SKM-1 (cell line): ENCODE measurements around the gene JAKMIP3.

Experiments
- DNase-seq: peaks from one replicate; lab custom pipeline; 2025; ENCODE audit not compliant: unreplicated experiment; lab: John Stamatoyannopoulos, UW

Gene JAKMIP3

GRCh38 chr10:132043861-132044695, 21.7 kb upstream of the JAKMIP3 start:
- no peak for DNase-seq

DNA sequence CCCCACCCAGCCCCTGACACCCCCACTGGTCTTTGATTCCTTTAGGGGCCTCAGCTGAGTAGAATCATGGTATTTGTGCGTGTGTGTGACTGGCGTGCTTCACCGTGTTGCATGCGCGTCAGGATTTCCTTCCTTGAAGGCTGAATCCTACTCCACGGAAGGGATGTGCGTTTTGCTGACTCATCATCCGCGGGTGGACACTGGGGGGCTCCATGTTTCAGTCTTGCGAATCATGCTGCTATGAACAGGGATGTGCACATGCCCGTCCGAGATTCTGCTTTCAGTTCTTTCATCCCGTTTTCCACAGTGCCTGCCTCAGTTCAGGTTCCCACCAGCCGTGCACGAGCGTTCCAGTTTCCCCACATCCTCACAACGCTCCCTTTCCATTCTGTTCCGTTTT, 20.9 kb upstream of the JAKMIP3 start:
- DNase-seq: no peak

DNA sequence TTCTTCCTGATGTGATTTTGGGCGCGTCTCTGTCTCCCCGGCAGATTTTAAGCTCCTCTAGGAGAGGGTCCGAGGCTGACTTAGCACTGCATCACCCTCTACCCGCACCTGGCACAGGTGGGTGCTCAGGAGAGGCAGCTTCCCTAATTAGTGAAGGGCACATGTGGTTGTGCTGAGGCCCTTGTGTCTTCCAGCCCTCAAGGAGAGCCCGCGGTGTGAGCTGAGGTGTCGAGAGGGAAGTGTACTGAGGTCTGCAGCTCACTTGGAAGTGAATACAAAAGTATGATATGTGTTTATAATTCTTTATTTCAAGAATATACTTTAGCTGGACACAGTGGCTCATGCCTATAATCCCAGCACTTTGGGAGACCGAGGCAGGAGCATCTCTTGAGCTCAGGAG, 20.4 kb upstream of the JAKMIP3 start:
- DNase-seq: no peak

- DNase-seq: no peak
Observed at GRCh38 chr10:132047575-132048293, 18.0 kb upstream of the JAKMIP3 start.

- no peak for DNase-seq
Observed at GRCh38 chr10:132048294-132048667, 17.5 kb upstream of the JAKMIP3 start.

GRCh38 chr10:132050191-132050590, 15.6 kb upstream of the JAKMIP3 start:
- DNase-seq: no peak

GRCh38 chr10:132052124-132052523, 13.6 kb upstream of the JAKMIP3 start:
- no peak for DNase-seq

GRCh38 chr10:132054564-132054963, 11.2 kb upstream of the JAKMIP3 start:
- DNase-seq: no peak

GRCh38 chr10:132055616-132056015, 10.1 kb upstream of the JAKMIP3 start:
- DNase-seq: no peak

DNA sequence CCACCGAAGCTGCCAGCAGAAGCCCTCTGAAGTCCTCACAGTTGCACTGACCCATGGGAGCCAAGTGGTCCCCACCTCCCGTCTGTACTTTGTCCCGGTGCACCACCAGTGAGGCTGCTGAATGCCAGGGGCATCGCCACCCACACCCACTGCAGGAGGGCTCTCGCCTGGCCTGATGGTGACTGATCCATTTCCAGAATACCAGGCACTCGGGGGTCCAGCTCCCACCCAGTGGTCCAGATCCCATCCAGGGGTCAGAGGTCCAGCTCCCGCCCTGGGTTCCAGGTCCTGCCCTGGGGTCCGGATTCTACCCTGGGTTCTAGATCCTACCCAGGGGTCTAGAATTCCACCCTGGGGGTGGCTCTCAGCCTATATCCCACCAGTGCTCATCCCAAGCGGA, 9.1 kb upstream of the JAKMIP3 start:
- DNase-seq: no peak

DNA sequence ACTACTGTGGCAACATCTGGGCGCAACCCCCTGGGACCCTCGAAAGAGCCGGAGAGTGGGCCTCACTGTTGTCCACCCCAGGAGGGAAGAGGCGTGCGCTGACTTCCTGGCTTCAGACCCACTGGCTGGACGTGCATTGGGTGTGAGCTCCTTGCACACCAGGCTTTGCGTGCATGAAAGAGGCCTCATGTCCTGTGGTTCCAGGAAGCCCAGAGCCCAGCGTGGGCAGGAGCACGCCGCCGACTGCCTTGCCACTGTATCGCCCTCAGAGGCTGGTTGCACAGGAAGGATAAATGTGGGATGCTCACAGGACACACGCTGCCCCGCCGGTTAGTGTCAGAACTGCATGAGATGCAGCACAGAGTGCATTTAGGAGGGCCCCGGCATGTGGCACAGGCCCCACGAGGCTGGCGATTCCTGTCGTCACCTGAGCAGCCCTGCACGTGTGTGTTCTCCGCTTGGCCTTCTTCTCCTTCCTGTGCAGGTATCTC, 8.5 kb upstream of the JAKMIP3 start:
- DNase-seq: no peak

DNA sequence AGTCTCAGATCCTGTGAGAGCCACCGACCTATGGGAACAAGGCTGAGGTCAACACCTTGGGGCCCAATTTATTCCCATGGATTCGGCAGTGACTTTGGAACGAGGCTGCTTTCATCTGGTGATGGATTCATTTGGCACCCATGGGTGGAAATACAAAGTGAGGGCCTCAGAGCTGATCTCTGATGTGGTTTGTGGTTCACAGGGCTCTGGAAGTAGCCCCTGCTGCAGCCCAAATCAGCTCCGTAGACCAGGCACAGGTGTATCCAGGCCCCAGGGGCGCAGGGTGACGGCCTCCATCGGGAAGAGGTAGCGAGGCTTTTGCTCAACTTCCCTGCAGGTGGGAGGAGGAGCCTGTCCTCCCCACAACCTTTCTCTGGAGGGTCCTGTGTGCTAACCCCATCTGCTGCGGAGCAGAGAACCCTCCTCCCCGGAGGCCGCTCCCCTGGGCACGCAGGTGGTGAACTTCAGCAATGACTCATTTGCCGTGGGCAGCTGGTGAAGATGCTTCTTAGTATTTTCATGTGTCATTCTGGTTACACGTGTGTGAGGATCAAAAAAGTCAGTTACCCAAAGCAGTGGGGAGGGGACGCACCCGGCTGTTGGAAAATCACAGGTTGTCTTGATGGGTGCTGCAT, 7.5 kb upstream of the JAKMIP3 start:
- DNase-seq: no peak

DNA sequence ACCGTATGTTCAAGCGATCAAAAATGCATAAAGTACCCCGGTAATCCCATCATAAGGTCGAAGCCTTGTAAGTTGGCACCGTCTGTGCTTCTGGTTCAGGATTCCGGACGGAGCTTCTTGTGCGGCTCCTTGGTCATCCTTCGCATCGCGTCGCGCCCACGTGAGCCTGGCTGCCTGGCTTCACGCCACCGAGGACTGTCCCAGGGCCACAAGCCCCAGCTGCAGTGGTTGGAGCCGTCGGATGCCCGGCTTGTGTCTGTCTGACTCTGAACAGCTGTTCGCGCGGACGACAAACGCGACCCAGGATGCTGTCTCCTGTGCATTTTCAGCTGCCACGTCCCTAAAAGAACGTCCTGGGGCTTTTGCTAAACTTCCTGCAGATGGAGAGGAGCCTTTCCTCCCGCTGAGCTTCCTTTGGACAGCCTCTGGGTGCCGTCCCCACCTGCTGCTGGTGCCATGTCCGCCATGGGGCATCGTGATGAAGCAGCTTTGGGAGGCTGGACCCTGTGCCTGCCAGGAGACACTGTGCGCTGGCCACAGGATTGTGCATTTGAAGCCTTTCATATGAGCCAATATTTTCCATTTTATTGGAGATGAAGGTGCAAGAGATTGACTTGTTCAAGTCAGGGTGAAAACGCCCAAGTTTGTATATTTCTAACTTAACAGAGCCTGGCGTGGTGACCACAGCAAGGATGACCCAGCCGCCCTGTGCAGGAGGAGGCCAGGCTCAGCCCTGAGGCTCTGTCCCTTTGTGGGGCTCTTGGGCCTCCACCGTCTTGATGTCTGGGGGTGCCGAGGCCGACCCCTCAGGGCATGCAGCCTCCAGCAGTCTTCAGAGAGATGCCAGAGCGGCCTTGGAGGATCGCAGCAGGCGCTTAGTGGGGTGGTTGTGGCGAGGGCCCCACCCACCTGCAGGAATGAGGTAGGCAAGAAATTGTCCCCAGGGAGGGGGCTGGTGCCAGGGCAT, 6.7 kb upstream of the JAKMIP3 start:
- DNase-seq: no peak

DNA sequence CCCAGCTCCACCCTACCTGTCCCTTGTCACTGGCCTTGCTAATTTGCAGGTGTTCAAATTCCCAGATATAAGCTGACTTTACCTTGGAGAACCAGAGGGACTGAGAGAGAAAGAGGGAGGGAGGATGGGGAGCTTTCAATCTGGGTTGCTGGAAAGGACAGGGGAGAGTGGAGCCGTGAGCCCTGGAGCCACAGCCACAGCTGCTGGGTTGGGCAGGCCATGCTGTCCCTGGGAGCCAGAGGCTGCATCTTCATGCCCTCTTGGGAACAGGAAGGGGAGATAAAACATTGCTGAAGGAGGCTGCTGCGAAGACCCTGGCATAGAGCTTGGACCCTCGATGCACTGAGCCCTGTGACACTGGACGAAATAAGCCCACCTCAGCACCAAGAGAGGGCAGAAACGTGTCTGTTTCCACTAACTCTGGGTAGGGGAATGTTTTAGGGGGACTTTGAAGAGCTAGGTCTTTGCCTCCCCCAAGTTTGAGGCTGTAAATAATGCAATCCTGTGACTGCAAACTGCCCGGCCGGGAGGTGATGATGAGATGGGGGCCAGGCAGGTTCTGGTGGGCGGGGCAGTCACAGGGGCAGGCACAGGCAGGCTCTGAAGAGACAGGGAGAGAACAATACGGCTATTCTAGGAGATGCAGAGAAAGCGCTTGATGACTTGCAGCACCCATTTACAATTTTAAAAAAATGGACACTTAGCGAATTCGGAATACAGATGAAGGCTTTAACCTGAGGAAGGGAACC, 5.8 kb upstream of the JAKMIP3 start:
- DNase-seq: no peak

- no peak for DNase-seq
Observed at GRCh38 chr10:132061030-132061429, 4.7 kb upstream of the JAKMIP3 start.

- DNase-seq: no peak
Observed at GRCh38 chr10:132061465-132061864, 4.3 kb upstream of the JAKMIP3 start.

DNA sequence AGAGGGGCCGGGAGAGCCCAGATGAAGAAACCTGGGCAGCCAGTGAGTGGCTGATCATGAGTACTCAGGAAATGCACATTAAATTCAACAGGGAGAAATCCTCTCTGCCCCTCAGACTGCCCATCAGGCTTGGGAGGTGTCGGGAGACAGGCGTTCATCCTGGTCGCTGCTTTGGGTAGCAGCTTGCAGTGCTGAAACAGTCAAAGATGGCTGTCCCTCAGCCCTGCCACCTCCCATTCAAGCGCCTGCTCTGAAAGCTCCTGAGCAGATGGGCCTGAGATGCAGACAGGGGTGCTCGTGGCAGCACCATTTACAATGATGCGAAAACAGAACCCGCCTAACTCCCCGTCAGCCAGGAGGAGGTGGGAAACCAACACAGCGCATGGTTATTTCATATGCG, 3.6 kb upstream of the JAKMIP3 start:
- DNase-seq: no peak

- DNase-seq: no peak
Observed at GRCh38 chr10:132062641-132063390, 2.9 kb upstream of the JAKMIP3 start.

DNA sequence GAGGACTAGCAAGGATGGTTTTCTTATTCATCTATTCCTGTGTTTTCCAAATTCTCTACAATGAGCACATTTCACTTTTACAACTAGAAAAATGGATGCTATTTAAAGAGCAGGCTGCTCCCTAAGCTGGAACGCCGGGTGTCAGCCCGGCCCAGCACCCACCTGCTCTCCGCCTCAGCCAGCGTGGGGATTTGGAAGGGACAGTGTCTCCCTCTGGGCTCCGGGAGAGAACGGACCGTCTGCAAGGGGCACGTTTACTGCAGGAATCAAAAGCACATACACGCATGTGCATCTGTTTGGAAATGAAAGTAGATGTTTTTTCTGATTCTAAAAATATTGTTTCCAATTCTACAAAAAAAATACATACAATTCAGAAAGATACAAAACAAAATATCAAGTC, 2.3 kb upstream of the JAKMIP3 start:
- DNase-seq: no peak
